Measurements from ENCODE around the gene LRP1-AS.

DNA sequence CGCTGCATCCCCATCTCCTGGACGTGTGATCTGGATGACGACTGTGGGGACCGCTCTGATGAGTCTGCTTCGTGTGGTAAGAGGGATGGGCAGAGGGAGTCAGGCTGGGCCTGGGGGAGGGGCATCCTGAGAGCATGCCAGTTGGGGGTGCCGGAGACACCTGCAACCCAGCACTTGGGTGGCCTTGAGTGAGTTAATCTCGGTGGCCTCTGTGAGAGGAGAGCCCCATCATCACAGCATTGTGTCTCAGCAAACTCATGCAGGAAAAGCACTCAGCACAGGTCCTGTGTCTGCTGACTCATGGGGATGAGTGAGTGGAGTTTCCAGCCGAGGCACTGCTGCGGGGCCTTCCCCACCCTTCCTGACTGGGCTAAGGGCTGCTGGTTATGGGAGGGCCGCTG, 19.6 kb upstream of the LRP1-AS start:
- TF ChIP-seq, protein P1, sequence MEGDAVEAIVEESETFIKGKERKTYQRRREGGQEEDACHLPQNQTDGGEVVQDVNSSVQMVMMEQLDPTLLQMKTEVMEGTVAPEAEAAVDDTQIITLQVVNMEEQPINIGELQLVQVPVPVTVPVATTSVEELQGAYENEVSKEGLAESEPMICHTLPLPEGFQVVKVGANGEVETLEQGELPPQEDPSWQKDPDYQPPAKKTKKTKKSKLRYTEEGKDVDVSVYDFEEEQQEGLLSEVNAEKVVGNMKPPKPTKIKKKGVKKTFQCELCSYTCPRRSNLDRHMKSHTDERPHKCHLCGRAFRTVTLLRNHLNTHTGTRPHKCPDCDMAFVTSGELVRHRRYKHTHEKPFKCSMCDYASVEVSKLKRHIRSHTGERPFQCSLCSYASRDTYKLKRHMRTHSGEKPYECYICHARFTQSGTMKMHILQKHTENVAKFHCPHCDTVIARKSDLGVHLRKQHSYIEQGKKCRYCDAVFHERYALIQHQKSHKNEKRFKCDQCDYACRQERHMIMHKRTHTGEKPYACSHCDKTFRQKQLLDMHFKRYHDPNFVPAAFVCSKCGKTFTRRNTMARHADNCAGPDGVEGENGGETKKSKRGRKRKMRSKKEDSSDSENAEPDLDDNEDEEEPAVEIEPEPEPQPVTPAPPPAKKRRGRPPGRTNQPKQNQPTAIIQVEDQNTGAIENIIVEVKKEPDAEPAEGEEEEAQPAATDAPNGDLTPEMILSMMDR (IDR thresholded peaks at IDR 0.05), result no peak
- TF ChIP-seq POLR2AphosphoS5 (IDR thresholded peaks at IDR 0.05), result no peak
- TF ChIP-seq POLR2A (IDR thresholded peaks at IDR 0.05), result no peak
